ENCODE results near the gene CARMIL1.

- TF ChIP-seq POLR2A (IDR thresholded peaks at IDR 0.05; ENCODE audit: low read depth, low read length) (no peak), POLR2AphosphoS5 (IDR thresholded peaks at IDR 0.05; ENCODE audit: low read depth, low read length) (no peak), TAF1 (IDR thresholded peaks at IDR 0.05; ENCODE audit: low read depth, low read length) (no peak)
These were observed 279.1 kb downstream of the CARMIL1 start for GRCh38 chr6:25558155-25558817.
